HG02840 (cell line): ENCODE results near the gene DAB2IP.
"Not testable (repeated sequence)": the region's sequence is repeated elsewhere in the genome, so short reads cannot be mapped to it uniquely, and the experiment has no call there.

Experiments used
- ATAC-seq: cut with Tn5 transposase; IDR thresholded peaks from one replicate; pipeline ENCODE4 v1.9.1; 2021; ENCODE audit warnings: mild to moderate bottlenecking, moderate library complexity, moderate number of reproducible peaks; ENCODE audit not compliant: unreplicated experiment, low FRiP score

The DAB2IP gene

DNA sequence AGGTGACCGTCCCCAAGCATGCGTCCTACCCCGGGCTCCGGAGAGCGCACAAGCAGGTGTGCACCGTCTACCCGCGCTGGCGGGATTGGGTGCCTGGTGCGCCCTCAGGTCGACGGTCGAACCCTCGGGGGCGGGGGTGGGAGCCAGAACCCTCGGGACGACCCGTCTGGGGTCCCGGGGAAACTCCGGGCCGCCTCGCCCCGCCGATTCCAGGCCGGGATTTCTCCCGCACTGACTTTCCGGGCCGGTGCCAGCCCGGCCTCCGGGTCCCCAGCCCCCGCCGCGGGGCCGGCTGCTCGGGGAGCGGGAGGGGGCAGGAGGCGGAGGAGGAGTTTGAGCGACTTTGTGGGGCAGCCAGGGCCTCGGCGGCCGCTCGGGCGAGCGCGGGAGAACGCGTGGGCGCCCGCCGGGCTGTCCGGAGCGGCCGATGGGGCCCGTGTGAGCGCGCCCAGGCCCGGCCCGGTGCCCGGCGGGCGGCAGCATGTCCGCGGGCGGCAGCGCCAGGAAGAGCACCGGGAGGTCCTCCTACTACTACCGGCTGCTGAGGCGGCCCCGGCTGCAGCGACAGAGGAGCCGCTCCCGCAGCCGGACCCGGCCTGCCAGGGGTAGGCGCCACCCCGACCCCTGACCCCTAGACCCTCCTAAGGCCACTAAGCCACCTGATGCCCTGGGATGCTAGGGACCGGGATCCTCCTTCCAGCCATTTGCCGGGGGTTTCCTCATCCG lies at the start of gene DAB2IP:
DAB2IP (plus strand) TSS at position 340 of the 726 bp plus-strand sequence; CDS start at position 482, 142 bp downstream.
- ATAC-seq, result no peak

DNA sequence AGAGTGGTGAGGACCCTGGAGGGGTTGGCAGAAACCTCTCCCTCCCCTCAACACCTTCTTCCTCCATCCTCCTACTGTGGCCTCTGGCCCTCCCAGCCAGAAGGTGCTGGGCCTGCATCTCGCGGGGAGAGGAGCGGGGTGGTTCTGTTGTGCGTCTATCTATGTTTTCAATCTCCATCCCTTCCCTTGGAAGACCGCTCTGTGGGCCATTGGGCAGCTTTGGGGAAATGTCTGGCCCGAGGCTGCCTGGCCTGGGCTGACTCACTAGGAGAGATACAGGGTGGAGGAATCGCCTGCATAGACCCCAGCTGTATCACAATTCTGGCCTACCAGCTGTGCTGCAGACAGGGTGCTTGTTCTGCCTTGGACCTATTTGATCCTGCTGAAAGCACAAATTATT lies 48.4 kb upstream of the DAB2IP start:
- no peak for ATAC-seq

DNA sequence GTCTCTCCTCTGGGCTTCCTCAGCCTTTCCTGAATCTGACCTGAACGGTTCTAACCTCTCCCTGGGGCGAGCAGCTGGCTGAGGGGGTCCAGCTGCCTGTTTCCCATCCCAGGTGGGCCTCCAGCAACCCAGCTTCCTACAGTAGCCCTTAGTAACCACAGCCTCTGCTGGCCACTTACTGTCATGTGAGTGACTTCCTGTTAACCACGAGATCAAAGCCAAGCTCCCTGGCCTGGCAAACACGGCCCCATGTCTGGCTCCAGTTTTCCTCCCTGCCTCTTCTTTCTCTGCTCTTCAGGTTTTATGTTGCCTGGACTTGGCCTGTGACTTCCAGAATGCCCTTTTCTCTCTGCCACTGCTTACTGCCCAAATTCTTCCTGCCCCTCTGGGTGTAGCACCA lies 47.2 kb upstream of the DAB2IP start:
- ATAC-seq, result no peak

DNA sequence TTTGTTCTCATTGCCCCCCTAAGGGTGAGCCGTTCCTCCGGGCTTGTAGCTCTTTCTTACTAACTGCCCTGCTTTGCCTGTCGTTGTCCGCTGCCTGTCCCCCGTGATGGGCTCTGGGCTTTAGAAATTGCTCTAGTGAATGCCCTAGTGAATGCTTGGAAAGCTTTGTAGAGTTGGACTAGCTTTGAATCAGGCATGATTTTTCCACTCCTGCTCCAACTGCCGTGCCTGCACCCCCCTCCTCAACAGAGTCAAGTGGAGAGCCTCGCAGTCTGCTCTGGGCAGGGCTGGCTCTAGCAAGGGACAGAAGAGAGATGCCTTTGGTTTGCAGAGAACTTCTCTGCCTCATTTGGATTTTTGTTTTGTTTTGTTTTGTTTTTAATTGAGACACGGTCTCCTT lies 46.8 kb upstream of the DAB2IP start:
- no peak for ATAC-seq

DNA sequence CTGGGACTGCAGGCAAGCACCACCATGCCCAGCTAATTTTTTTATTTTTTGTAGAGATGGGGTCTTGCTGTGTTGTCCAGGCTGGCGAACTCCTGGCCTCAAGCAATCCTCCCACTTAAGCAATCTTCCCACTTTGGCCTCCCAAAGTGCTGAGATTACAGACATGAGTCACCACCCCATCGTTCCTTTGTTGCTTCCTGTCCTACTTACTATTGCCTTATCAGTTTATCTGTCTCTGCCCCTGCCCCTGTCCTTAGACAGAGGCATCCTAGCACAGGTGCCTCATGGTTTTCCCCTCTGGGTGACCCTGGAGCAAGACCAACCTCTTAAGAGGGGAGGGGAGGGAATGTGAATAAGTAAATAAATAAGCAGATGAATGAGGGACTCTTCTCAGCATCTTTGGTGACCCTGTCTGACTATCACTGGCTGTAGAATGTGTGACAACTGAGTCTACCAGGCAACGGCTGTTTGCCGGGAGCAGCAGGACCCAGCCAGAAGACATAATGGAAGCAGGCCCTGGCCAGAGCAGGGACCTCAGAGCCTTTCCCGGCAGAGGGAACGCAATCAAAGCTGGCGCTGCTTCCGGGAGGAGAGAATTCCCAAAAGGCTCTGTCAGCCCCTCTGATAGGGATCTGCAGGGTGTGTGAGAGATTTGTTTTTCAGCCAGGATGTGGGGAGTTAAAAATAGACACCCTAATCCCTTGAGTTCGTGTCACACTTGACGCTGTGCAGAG lies 43.8 kb upstream of the DAB2IP start:
- ATAC-seq, result no peak

DNA sequence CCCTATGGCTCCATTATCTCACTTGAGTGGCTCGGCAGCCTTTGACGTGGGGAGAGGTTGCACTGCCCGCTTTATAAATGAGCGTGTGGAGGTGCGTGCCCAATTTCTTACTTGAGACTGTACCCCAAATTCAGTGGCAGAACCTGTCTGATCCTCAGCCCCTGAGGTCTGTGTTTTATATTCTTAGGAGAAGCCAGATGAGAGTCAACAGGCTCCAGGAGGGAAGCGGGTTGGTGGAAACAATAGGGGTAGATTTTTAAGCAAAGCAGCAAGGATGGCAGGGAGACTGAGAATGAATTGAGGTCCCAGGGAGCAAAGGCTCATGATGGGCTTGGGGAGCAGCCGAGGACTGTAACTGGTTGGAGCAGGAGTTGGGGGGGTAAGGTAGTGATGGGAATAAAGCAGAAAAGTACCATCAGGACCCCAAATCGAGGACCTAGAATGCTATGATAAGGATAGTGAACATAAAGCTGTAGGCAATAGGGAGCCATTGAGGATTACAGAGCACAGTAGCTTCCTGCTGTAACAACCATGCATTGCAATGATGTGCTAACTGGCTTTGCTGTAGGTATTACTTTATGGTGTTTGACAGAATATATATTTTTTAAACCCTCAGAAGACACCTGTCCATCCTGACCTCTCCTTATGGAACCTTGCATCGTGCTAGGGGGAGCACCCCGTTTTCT lies 43.1 kb upstream of the DAB2IP start:
- no peak for ATAC-seq

DNA sequence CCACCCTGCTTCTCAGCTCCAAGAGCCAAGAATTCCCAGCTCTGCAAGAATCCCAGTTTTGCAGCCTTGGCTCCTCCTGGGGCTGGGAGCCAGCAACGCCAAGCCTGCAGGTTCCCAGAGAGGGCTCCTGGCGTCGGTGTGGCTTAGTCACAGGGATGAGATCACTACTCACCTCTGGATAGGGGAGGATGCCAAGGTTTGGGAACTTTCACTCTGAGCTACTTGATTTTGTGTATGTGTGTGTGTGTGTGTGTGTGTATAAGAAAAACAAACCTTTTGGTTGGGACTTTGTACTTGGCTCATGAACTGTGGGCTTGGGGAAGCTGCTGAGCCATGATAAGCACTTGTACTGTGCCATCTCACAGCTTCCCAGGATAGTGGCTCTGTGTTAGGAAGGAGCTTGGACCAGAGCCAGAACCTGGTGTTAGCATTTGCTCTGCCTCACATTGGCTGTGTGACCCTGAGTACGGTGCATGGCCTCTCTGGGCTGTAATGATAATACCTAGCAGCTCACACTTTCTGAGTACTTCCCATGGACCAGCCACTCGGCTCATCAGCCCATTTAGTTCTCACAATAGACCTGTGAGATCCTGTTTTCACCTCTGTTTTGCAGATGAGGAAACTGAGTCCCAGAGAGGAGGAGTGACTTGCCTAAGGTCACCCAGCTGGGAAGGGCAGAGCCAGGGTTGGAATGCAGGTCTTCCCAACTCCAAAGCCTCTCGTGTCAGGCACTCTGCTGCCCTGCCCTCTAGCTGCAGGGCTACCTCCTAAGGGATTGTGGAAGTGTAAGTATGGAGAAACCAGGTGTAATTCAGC lies 41.4 kb upstream of the DAB2IP start:
- no peak for ATAC-seq

DNA sequence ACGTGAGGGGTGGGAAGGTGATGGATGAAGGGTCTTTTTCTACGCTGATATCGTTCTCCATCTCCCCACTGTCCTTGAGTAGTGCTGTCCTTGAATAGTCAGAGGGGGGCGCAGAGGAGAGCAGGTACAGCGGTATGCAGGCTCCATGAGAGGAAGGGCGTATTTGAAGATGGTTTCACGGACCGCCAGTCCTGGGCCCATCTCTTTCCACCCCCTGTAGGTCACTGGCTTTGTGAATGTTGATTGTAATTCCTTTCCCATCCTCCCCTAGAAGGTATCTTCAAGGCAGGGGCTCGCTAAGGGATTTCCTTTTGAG lies 40.8 kb upstream of the DAB2IP start:
- ATAC-seq, result no peak

DNA sequence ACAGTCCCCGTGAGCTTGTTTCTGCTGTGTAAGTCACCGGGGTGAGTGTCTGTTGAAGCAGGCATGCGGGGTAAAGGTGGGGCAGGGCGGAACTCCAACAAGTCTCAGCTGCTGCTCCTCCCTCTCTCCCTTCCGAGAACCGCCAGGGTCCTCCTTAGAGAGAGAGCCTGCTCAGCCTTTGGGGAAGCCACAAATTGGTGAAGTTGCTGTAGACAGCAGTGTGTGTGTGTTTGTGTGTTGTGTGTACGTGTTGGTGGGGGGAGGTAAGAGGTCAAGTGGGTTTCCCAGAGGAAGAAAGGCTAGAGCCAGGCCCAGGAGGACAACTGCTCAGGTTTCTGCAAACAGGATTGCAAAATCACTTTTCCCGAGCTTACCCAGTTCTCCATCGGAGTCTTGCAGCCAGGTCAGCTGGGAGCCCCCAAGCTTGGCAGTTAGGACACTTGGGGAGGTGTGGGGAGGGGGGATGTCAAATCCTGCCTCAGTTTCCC lies 38.9 kb upstream of the DAB2IP start:
- no peak for ATAC-seq

DNA sequence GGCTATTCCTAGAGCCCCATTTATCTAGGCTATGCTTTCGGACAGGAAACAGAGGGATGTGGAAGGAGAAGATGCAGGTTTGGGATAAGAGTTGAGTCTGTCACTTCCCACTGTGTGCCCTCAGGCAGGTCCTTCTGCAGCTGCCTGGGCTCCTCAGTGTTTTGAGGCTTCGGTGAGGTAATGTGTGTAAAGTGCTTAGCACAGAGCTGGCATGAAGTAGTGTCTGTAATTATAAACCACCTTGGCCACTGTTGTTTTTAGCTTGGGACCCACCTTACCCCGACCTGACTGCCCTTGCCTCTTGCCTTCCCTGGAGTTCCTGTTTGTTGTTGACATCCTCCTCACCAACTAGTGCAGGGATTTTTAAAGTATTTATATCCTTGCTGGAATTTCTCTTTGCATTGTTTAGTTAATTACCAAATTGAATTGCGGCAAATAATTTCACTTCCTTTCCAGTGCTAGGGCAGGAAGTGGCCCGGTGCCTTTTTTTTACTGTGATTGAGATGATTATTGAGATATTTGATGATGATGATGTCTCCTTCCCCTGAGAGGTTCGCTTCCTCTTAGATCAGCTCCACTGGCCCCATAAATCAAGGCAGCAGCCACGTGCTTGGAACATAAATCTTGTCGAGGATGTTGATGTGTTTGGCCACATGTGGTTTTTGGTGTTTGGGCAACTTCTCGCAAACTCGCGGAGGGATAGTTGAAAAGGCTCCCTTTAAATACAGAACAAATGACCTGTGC lies 38.3 kb upstream of the DAB2IP start:
- ATAC-seq, result no peak

DNA sequence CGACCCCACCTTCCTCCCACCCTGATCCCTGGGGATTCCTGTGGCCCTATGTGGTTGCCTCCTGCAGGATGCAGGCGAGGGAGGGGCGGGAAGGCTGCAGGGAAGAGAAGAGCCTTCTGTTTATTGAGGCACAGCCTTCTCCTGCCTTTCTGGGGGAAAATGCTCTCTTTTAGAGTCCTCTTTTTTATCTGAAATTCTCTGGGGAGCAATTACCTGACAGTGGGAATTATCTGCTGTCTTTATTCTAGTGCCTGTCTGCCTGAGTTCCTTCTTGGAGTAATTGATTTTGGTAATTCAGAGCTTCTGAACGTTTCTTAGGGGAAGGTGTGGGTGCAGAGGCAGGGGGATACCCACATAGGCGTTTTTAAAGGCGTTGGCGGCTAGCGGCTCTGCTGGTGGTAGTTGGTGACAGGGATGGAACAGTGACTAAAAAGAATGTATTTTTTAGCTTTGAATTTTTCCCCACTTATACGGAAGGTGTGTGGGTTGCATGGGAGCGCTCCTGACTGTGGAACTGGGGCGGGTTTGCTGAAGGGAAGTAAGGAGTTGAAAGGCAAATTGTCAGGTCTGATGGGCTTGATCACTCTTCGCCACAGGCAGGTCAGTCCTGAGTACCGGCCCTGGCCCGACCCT lies 35.2 kb upstream of the DAB2IP start:
- ATAC-seq, result no peak

DNA sequence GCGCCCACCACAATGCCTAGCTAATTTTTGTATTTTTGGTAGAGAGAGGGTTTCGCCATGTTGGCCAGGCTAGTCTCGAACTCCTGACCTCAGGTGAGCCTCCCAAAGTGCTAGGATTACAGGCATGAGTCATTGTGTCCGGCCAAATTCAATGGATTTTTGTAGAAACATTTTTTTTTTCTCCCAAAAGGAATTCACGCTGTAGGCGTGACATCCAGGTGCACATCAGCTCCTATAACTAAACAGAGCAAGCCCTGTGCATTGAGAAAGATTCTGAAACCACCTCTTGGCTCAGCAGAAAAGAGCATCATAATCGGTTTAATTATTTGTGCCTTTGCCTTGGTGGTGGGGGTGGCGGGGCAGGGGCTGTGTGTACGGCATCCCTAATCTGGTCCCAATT lies 32.9 kb upstream of the DAB2IP start:
- no peak for ATAC-seq

DNA sequence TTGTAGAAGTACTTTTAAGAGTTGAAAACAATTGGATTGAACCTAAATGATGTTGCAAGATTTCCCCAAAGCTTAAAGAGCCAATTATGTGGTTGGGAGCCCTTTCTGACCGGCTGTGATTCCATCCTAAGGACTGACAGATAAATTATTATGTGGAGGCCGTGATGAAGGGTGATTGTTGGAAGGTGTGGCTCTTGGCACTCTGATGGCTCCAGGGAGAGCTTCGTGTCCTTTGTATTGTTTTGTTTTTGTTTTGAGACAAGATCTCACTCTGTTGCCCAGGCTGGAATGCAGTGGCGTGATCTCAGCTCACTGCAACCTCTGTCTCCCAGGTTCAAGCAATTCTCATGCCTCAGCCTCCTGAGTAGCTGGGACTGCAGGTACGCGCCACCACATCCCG lies 32.5 kb upstream of the DAB2IP start:
- ATAC-seq, result not testable (repeated sequence)

DNA sequence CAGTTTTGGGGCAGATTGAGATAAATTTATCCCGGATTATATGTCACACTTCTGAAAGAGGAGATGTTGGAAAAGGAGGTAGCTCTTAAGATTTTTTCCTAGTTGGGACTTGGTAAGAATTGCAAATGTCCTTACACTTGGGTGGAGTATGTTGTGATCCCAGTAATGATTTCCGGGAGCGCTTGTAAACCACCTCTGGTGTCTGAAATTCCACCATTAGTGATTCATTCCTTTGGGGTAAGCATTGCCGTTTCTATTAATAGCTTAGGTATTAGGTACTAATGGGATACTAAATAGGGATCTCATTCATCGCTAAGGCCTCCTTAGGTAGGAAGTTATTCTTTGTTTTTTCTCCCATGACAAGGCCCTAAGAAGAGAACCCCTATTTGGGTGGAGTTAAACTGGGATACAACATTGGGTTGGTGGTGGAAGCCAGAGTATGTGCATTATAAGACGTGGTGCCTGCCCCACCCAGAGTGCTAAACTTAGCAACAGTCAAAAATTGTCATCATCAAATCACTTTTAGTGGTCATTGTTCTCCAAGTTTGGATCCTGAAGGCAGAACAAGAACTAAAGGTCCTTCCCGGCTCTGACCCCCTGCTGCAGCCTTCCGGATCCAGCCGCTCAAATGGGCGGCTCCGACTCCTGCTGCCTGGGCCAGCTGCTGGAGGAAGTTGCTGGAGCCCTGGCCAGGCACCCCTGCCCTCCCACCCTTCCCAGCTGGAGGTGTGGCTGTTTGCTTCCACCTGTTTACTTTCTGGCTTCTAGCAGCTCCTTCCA lies 31.7 kb upstream of the DAB2IP start:
- ATAC-seq, result no peak

DNA sequence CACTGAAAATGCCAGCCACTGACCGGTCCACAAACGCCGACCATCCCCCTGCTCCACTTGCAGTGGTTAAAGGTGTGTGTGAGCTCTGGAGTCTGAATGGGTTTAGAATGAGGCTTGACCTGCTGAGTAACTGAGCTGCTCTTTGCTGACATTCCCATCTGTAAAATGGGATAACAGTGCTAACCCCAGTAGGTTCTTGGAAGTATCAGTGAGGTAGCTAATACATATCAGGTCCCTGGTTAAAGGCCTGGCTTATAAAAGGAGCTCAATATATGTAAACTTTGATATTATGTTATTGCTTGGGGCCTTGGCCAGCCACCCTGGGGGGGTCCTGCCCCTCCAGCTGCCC lies 31.1 kb upstream of the DAB2IP start:
- no peak for ATAC-seq

DNA sequence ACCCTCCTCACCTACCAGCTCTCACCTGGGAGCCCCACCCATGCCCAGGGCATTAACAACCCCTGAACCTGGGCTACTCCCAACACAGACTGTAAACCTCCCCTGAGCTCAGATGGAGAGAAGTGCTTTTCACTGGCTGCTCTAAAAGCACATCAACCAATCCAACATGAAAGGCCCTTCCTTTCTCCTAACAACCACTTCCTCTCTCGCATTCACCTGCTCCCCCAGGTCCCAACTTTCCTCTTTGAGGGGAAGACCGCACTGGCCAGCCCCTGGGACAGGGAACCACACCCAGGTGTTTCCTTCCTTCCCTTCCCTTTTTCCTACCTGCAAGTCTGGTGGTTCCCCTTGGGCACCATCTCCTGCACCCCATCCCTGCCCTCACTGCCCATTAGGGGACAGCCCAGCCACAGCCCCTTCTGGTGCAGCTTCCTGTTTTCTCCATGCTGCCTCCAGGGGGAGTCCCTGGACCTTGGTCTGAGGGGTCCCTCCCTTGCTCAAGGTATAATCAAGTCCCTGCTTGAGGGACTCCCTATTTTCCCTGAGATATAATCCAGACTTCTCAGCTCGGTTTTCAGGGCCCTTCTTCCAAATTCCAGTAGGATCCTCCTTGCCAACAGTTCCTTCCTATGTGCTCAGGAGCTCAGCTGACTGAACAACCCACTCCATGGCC lies 30.5 kb upstream of the DAB2IP start:
- no peak for ATAC-seq

DNA sequence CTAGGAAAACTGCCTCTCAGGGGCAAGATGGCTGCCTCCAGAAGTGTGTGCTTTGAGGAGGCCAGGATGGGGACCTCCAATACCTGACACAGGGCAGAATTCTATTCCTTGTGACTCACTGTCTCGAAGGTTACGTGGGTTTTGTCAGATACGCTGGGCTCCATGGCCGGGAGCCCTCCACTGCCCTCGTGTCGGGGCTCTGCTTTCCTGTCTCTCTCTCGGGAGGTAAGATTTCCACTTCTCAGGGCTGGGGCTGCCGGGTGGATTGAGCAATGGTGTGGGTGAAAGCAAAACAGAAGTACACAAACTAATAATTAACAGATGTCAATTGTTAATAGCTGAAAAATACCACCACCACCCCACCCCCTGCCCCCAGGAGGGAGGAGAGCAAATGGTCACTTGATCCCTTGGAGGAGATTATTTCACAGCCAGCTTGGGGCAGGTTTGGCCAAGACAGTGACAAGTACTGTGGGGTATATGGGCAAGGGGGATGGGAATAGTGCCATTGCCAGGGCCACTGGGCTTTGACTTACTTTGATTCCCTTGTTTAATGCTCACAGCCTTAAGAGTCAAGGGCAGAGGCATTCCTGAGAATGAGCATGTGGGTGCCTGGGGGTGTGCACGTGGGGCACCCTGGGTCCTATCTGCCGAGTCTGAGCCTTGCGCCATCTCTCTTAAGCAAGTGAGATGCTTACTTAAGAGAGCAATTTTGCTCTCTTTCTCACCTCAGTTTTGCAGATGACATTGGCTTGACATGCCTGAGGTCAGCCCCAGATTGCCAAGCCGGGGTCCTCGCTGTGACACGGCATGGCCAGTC lies 28.8 kb upstream of the DAB2IP start:
- ATAC-seq, result no peak

DNA sequence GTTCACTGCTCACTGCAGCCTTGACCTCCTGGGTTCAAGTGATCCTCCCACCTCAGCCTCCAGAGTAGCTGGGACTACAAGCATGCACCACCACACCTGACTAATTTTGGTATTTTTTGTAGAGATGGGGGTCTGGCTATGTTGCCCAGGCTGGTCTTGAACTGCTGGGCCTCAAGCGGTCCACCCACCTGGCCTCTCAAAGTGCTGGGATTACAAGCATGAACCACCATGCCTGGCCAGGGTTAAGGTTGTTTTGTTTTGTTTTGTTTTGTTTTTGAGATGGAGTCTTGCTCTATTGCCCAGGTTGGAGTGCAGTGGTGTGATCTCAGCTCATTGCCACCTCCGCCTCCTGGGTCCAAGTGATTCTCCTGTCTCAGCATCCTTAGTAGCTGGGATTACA lies 28.0 kb upstream of the DAB2IP start:
- ATAC-seq, result not testable (repeated sequence)
